OCI-LY1 (cell line): ENCODE data around the gene TPCN2.

Experiments used
- H2AFZ ChIP-seq: fragments of 200-600 bp; sonication (generic), shearing (Covaris generic); 2 replicates; pipeline ENCODE4 v1.6.0; 2014; ENCODE audit warnings: antibody characterized with exemption, mild to moderate bottlenecking, low read length
- H3F3A ChIP-seq: fragments of 200-600 bp; sonication (generic), shearing (Covaris generic); 2 replicates; pipeline ENCODE4 v1.6.0; 2014; ENCODE audit warnings: mild to moderate bottlenecking, antibody characterized with exemption, low read length, moderate library complexity; ENCODE audit not compliant: insufficient read depth
- H3K27ac ChIP-seq: fragments of 200-600 bp; sonication (generic); 2 replicates; pipeline ENCODE4 v1.5.1; 2014; ENCODE audit warnings: low read length, mixed run types, mild to moderate bottlenecking, low read depth; ENCODE audit not compliant: poor library complexity, severe bottlenecking
- H3K27me3 ChIP-seq: fragments of 200-600 bp; sonication (generic); 2 replicates; pipeline ENCODE4 v1.6.0; 2014; ENCODE audit warnings: antibody characterized with exemption, mild to moderate bottlenecking, low read length, moderate library complexity; ENCODE audit not compliant: insufficient read depth
- H3K36me3 ChIP-seq: fragments of 200-600 bp; sonication (generic); 2 replicates; pipeline ENCODE4 v1.6.1; 2014; ENCODE audit warnings: mild to moderate bottlenecking, antibody characterized with exemption, low read length, moderate library complexity, mixed read lengths; ENCODE audit not compliant: insufficient read depth
- H3K4me1 ChIP-seq: fragments of 200-600 bp; sonication (generic); 2 replicates; pipeline ENCODE4 v1.5.1; 2014; ENCODE audit warnings: mild to moderate bottlenecking, low read length, moderate library complexity; ENCODE audit not compliant: insufficient read depth, severe bottlenecking
- H3K4me2 ChIP-seq: fragments of 200-600 bp; sonication (generic), shearing (Covaris generic); 2 replicates; pipeline ENCODE4 v1.6.1; 2014; ENCODE audit warnings: low read length
- H3K4me3 ChIP-seq: fragments of 200-600 bp; sonication (generic); 2 replicates; pipeline ENCODE4 v1.5.1; 2014; ENCODE audit warnings: low read length, low read depth, mild to moderate bottlenecking, mixed read lengths; ENCODE audit not compliant: poor library complexity, severe bottlenecking
- H3K79me2 ChIP-seq: fragments of 200-600 bp; shearing (Covaris generic); 2 replicates; pipeline ENCODE4 v1.6.1; 2016; ENCODE audit warnings: mixed run types, low read length, mixed read lengths; ENCODE audit not compliant: insufficient read depth
- H3K9ac ChIP-seq: fragments of 200-600 bp; sonication (generic), shearing (Covaris generic); 2 replicates; pipeline ENCODE4 v1.6.1; 2014; ENCODE audit warnings: mild to moderate bottlenecking, low read length, mixed read lengths
- H3K9me2 ChIP-seq: fragments of 200-600 bp; sonication (generic), shearing (Covaris generic); 2 replicates; pipeline ENCODE4 v1.6.1; 2014; ENCODE audit warnings: low read depth, mild to moderate bottlenecking, low read length, mixed read lengths
- H3K9me3 ChIP-seq: fragments of 200-600 bp; shearing (Covaris generic); 2 replicates; pipeline ENCODE4 v1.6.1; 2014; ENCODE audit warnings: low read length, mixed read lengths
- H4K20me1 ChIP-seq: fragments of 200-600 bp; sonication (generic), shearing (Covaris generic); 2 replicates; pipeline ENCODE4 v1.6.0; 2016; ENCODE audit warnings: mild to moderate bottlenecking, low read length; ENCODE audit not compliant: insufficient read depth
- EZH2 ChIP-seq: fragments of 200-600 bp; sonication (generic), shearing (Covaris generic); IDR thresholded peaks from 2 replicates; pipeline ENCODE4 v1.8.0; 2017; ENCODE audit warnings: borderline replicate concordance, mixed run types, mild to moderate bottlenecking, antibody characterized with exemption, low read length, moderate library complexity, mixed read lengths
- TF ChIP-seq, protein P1 (sequence below): fragments of 200-600 bp; sonication (generic), shearing (Covaris generic); IDR thresholded peaks from 2 replicates; pipeline ENCODE4 v1.5.1; 2017; ENCODE audit warnings: mild to moderate bottlenecking, antibody characterized with exemption, low read length, moderate library complexity, mixed read lengths

The TPCN2 gene

DNA sequence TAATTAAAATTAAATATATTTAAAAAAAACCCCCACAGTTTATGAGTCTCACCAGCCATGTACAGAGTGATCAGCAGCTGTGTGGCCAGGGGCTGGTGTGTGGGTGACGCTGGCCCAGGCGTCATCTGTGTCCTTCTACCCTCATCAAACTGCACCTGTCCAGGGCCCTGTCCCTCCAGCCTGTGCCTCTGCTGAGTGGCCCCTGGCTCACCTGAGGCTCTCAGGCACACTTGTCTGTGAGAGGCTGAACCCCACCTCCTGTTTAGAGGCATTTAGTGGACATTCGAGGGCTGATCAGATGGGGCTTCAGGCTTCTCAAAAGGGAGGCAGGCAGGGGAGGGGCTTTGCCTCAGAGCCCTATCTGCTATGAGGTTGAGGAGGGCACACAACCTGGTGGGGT, 77.1 kb downstream of the TPCN2 start:
- Histone ChIP-seq H3K4me2 (no peak overlapping the region), H3K9me3 (no peaks in the 10 kb centered on the region; the same call in 1 of the 2 replicates)
- TF ChIP-seq, protein P1, sequence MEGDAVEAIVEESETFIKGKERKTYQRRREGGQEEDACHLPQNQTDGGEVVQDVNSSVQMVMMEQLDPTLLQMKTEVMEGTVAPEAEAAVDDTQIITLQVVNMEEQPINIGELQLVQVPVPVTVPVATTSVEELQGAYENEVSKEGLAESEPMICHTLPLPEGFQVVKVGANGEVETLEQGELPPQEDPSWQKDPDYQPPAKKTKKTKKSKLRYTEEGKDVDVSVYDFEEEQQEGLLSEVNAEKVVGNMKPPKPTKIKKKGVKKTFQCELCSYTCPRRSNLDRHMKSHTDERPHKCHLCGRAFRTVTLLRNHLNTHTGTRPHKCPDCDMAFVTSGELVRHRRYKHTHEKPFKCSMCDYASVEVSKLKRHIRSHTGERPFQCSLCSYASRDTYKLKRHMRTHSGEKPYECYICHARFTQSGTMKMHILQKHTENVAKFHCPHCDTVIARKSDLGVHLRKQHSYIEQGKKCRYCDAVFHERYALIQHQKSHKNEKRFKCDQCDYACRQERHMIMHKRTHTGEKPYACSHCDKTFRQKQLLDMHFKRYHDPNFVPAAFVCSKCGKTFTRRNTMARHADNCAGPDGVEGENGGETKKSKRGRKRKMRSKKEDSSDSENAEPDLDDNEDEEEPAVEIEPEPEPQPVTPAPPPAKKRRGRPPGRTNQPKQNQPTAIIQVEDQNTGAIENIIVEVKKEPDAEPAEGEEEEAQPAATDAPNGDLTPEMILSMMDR: no peak
- TF ChIP-seq EZH2: no peak

DNA sequence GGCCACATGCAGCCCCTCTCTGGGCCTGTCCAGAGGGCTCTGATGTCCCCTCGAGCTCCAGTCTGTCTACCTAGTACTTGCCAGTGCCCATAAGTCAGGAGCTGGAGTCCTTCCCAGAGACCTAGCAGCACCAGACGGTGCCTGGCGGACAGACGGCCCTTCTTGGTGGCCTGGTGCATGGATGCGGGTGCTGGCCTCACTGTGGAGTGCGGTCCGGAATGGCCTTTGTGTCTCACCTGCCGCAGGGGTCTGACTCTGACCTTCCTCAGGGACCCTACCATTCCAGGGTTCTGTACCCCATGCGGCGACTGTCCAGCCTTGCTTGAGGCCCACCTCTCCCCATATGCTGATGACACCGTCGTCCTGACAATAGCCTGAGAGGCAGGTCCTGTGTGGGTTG, 77.6 kb downstream of the TPCN2 start:
- Histone ChIP-seq H3K4me1 (no peaks in the 10 kb centered on the region), H3K9me3 (no peaks in the 10 kb centered on the region; the same call in 1 of the 2 replicates), H3K79me2 (no peaks in the 10 kb centered on the region), H3K4me2 (no peak overlapping the region), H3K4me3 (no peak overlapping the region), H3K27me3 (no peaks in the 10 kb centered on the region; the same call in 1 of the 2 replicates), H3F3A (no peaks in the 10 kb centered on the region), H3K36me3 (no peaks in the 10 kb centered on the region), H2AFZ (no peak overlapping the region), H3K9me2 (no peaks in the 10 kb centered on the region), H3K9ac (no peak overlapping the region), H4K20me1 (no peaks in the 10 kb centered on the region), H3K27ac (no peak overlapping the region)
- no peak for TF ChIP-seq EZH2
- TF ChIP-seq, protein P1: no peak

More for the DNA sequence above, 77.1 kb downstream of the TPCN2 start:
- Histone ChIP-seq H3K27ac (no peak overlapping the region), H3K79me2 (no peaks in the 10 kb centered on the region), H4K20me1 (no peaks in the 10 kb centered on the region), H3F3A (no peaks in the 10 kb centered on the region), H3K36me3 (no peaks in the 10 kb centered on the region), H3K4me3 (no peak overlapping the region), H3K4me1 (no peaks in the 10 kb centered on the region), H3K9me2 (no peaks in the 10 kb centered on the region), H3K27me3 (no peaks in the 10 kb centered on the region; the same call in 1 of the 2 replicates), H3K9ac (no peak overlapping the region), H2AFZ (no peak overlapping the region)

- Histone ChIP-seq H3K79me2 (no peaks in the 10 kb centered on the region), H2AFZ (no peak overlapping the region), H3K4me3 (no peak overlapping the region), H3K27ac (no peak overlapping the region), H4K20me1 (no peaks in the 10 kb centered on the region), H3K9me3 (no peaks in the 10 kb centered on the region; the same call in 1 of the 2 replicates), H3K27me3 (no peaks in the 10 kb centered on the region; the same call in 1 of the 2 replicates), H3K4me2 (no peak overlapping the region), H3K4me1 (no peaks in the 10 kb centered on the region), H3K9ac (no peak overlapping the region), H3F3A (no peaks in the 10 kb centered on the region), H3K36me3 (no peaks in the 10 kb centered on the region), H3K9me2 (no peaks in the 10 kb centered on the region)
- TF ChIP-seq EZH2: no peak
- TF ChIP-seq, protein P1: no peak
These were observed 78.5 kb downstream of the TPCN2 start for GRCh38 chr11:69127081-69127850.
